Stimulated activated CD4-positive, alpha-beta T cell treated with anti-CD3 and anti-CD28 coated beads, Interleukin-2, amount 100 ng/mL, for 48 hours (primary cell): ENCODE results near the gene ARTN.

ENCODE experiments used
- DNase-seq, 2 donors: peaks; one replicate each; pipeline ENCODE4 v3.0.0-alpha.2; 2020

The ARTN gene

GRCh38 chr1:43973981-43974442 lies 40.4 kb downstream of the ARTN start:
- no peak for DNase-seq

- DNase-seq = peak; percentile 94 to 96
Observed at GRCh38 chr1:43974443-43975248, 41.0 kb downstream of the ARTN start, which contains the start of gene ATP6V0B. Gene ATP6V0B (plus strand): TSS chr1:43974960. CDS start chr1:43975041, 81 bp downstream.

- DNase-seq = no peak
Observed at GRCh38 chr1:43975249-43975961, 41.8 kb downstream of the ARTN start.

GRCh38 chr1:43976045-43976444 lies 42.4 kb downstream of the ARTN start:
- no peak for DNase-seq

- DNase-seq = no peak
Observed at GRCh38 chr1:43976890-43977289, 43.3 kb downstream of the ARTN start.

GRCh38 chr1:43977376-43978263 lies 44.0 kb downstream of the ARTN start:
- no peak for DNase-seq

GRCh38 chr1:43978264-43978550 lies 44.6 kb downstream of the ARTN start:
- no peak for DNase-seq

- peak; percentile 33 to 46 for DNase-seq
Observed at GRCh38 chr1:43978551-43979260, 45.1 kb downstream of the ARTN start, which contains the start of gene B4GALT2. Gene B4GALT2 (plus strand): TSS chr1:43979210. CDS start chr1:43981161, 1,951 bp downstream.

GRCh38 chr1:43979261-43979527 lies 45.6 kb downstream of the ARTN start:
- no peak for DNase-seq

GRCh38 chr1:43979528-43980254 lies 46.1 kb downstream of the ARTN start:
- DNase-seq = no peak

GRCh38 chr1:43980255-43981134 lies 46.9 kb downstream of the ARTN start:
- no peak for DNase-seq

- DNase-seq = no peak
Observed at GRCh38 chr1:43981135-43981491, 47.5 kb downstream of the ARTN start.

GRCh38 chr1:43981636-43982035 lies 48.0 kb downstream of the ARTN start:
- DNase-seq = no peak

GRCh38 chr1:43982241-43982640 lies 48.6 kb downstream of the ARTN start:
- DNase-seq = no peak

GRCh38 chr1:43982808-43983207 lies 49.2 kb downstream of the ARTN start:
- DNase-seq = no peak

GRCh38 chr1:43983253-43983899 lies 49.8 kb downstream of the ARTN start:
- no peak for DNase-seq

GRCh38 chr1:43984855-43985254 lies 51.3 kb downstream of the ARTN start:
- no peak for DNase-seq

- DNase-seq = no peak
Observed at GRCh38 chr1:43985984-43986595, 52.5 kb downstream of the ARTN start.

GRCh38 chr1:43986712-43987111 lies 53.1 kb downstream of the ARTN start:
- no peak for DNase-seq
